Ishikawa (cell line): Measurements from ENCODE around the gene ASB4.

Experiments used
- CEBPB ChIP-seq: IDR thresholded peaks from 2 replicates; pipeline ENCODE4 v1.6.1; 2012
- CREB1 ChIP-seq: IDR thresholded peaks from 2 replicates; pipeline ENCODE4 v1.6.1; 2012; ENCODE audit warnings: low read depth
- TAF1 ChIP-seq: IDR thresholded peaks from 2 replicates; pipeline ENCODE4 v1.6.1; 2012; ENCODE audit warnings: low read depth, mild to moderate bottlenecking
- TEAD4 ChIP-seq: IDR thresholded peaks from 2 replicates; pipeline ENCODE4 v1.6.1; 2012
- ZBTB7A ChIP-seq: IDR thresholded peaks from 2 replicates; pipeline ENCODE4 v1.6.1; 2012; ENCODE audit warnings: low read depth
- TF ChIP-seq, protein P1 (sequence below): IDR thresholded peaks from 2 replicates; pipeline ENCODE4 v1.6.1; 2012

DNA sequence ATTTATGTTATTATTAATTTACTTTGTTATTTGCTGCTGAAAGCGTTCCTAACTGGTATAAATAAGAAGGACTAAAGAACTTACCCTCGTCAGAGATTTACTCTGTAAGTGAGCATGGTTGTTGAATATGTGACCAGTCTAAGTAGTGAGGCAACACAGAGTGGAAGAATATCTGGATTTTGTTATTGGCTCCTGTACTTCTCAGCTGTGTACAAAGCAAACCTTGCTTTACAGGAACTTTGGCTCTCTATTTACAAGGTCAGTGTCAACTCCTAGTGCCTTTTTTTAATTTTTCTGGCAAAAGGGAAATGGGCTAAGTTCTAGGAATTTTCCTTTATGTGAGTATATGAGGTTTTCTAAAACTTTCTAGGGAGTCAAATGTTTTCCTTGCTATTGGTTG lies 74.9 kb downstream of the ASB4 start:
- TF ChIP-seq TAF1: no peak
- TF ChIP-seq TEAD4: no peak
- TF ChIP-seq CREB1: no peak
- TF ChIP-seq CEBPB: no peak
- TF ChIP-seq, protein P1, sequence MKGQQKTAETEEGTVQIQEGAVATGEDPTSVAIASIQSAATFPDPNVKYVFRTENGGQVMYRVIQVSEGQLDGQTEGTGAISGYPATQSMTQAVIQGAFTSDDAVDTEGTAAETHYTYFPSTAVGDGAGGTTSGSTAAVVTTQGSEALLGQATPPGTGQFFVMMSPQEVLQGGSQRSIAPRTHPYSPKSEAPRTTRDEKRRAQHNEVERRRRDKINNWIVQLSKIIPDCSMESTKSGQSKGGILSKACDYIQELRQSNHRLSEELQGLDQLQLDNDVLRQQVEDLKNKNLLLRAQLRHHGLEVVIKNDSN: no peak
- no peak for TF ChIP-seq ZBTB7A
